GM12801 (cell line): ENCODE results near the gene PRRC2B.

Experiments
- CTCF ChIP-seq: IDR thresholded peaks from one replicate; pipeline ENCODE4 v1.5.1; 2011; ENCODE audit warnings: control low read depth; ENCODE audit not compliant: insufficient read length; ENCODE audit errors: extremely low read depth

Gene PRRC2B

GRCh38 chr9:131465401-131465800, 71.5 kb downstream of the PRRC2B start:
- TF ChIP-seq CTCF: no peak

GRCh38 chr9:131467214-131467935, 73.5 kb downstream of the PRRC2B start:
- TF ChIP-seq CTCF: no peak

- no peak for TF ChIP-seq CTCF
These were observed 74.1 kb downstream of the PRRC2B start for GRCh38 chr9:131468031-131468430.

GRCh38 chr9:131469356-131469755, 75.5 kb downstream of the PRRC2B start:
- TF ChIP-seq CTCF: no peak

GRCh38 chr9:131469951-131470350, 76.1 kb downstream of the PRRC2B start:
- TF ChIP-seq CTCF: no peak

- TF ChIP-seq CTCF: no peak
These were observed 76.7 kb downstream of the PRRC2B start for GRCh38 chr9:131470581-131470991.

GRCh38 chr9:131473198-131473885, 79.5 kb downstream of the PRRC2B start:
- TF ChIP-seq CTCF: no peak
